HFF-Myc (cell line): ENCODE measurements around the gene ATP5F1B.

Experiments used
- DNase-seq: peaks from one replicate; pipeline ENCODE4 v3.0.0-alpha.2; 2011; ENCODE audit warnings: low read depth; ENCODE audit errors: extremely low read depth
- H3K4me3 ChIP-seq: replicated peaks from 2 replicates; pipeline ENCODE4 v1.5.1; 2011; ENCODE audit warnings: low read depth, mild to moderate bottlenecking, control low read depth, low read length
- CTCF ChIP-seq: IDR thresholded peaks from 2 replicates; pipeline ENCODE4 v1.5.1; 2012; ENCODE audit warnings: mild to moderate bottlenecking, low read depth, low read length, control low read depth; ENCODE audit errors: missing control alignments

ATP5F1B gene

GRCh38 chr12:56589783-56590182, 56.0 kb downstream of the ATP5F1B start:
- no peak for DNase-seq
- no peak overlapping the region for H3K4me3 ChIP-seq
- TF ChIP-seq CTCF: no peak
